GM12872 (cell line): ENCODE data around the gene SLC24A3.

ENCODE experiments used
- CTCF ChIP-seq: IDR thresholded peaks from 3 replicates; pipeline ENCODE4 v1.5.1; 2011; ENCODE audit warnings: low read depth, mild to moderate bottlenecking, low read length, moderate library complexity; ENCODE audit not compliant: insufficient read depth

SLC24A3 gene

GRCh38 chr20:19397226-19397625, 184.8 kb downstream of the SLC24A3 start:
- TF ChIP-seq CTCF, result no peak

- TF ChIP-seq CTCF, result no peak
Measured at GRCh38 chr20:19397666-19398065, 185.2 kb downstream of the SLC24A3 start.

GRCh38 chr20:19401096-19401495, 188.7 kb downstream of the SLC24A3 start:
- no peak for TF ChIP-seq CTCF

GRCh38 chr20:19403549-19403948, 191.1 kb downstream of the SLC24A3 start:
- TF ChIP-seq CTCF, result no peak

GRCh38 chr20:19404826-19405225, 192.4 kb downstream of the SLC24A3 start:
- no peak for TF ChIP-seq CTCF

GRCh38 chr20:19405958-19406357, 193.5 kb downstream of the SLC24A3 start:
- TF ChIP-seq CTCF, result no peak

- no peak for TF ChIP-seq CTCF
Measured at GRCh38 chr20:19406381-19406780, 193.9 kb downstream of the SLC24A3 start.

- no peak for TF ChIP-seq CTCF
Measured at GRCh38 chr20:19407196-19407595, 194.8 kb downstream of the SLC24A3 start.
